Measurements from ENCODE around the gene ZFP36L1.

Gene ZFP36L1, protein sequence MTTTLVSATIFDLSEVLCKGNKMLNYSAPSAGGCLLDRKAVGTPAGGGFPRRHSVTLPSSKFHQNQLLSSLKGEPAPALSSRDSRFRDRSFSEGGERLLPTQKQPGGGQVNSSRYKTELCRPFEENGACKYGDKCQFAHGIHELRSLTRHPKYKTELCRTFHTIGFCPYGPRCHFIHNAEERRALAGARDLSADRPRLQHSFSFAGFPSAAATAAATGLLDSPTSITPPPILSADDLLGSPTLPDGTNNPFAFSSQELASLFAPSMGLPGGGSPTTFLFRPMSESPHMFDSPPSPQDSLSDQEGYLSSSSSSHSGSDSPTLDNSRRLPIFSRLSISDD

DNA sequence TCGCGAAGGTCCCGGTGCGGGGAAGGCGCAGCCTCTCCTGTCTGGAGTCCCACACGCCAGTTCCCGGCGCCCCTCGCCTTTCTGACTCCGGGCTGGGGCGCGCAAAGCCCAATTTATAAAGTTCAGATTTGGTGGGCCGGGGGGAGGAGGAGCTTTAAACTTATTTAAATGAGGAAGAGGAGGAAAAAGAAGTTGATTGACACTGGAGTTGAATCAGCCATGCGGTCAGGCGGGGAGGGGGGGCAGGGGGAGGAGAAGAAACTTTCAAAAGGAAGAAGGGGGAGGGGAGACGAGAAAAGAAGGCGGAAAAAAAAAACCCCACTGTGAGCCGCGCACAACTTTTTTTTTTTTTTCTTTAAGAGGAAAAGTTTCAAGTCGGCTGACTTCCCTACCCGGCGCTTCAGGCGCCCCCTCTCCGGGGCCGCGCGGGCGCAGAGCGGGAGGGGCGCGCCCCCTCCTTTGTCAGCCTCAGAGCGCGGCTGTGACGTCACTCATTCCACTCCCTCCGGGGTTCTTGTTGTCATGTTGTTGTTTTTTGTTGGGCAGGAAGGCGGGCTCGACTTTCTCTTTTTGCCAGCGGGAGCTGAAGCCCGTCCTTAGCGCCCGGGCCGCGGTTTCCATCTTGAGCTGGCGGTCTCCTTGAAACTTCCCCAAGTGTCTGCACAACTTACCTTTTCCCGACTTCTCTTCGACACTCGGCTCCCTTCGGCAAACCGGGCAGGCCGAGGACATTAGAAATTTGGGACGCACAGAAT, at the start of gene ZFP36L1:
ZFP36L1 (minus strand) TSS at position 89 of the 755 bp plus-strand sequence. CDS start 129 bp downstream, outside the sequence.
- in situ Hi-C loops (cut with HindIII; ENCODE audit: low sequenced_read_pairs): loop anchor here (5.0 kb wide), 1 partner anchor 541 kb away; no protein-coding TSS in a partner anchor
- peak within 1 kb of the TSS; percentile 99 for H3K4me3 ChIP-seq (ENCODE audit: low read depth, low read length)
- DNase-seq (ENCODE audit: low read depth): peak; percentile 90
- TF ChIP-seq, protein P1, sequence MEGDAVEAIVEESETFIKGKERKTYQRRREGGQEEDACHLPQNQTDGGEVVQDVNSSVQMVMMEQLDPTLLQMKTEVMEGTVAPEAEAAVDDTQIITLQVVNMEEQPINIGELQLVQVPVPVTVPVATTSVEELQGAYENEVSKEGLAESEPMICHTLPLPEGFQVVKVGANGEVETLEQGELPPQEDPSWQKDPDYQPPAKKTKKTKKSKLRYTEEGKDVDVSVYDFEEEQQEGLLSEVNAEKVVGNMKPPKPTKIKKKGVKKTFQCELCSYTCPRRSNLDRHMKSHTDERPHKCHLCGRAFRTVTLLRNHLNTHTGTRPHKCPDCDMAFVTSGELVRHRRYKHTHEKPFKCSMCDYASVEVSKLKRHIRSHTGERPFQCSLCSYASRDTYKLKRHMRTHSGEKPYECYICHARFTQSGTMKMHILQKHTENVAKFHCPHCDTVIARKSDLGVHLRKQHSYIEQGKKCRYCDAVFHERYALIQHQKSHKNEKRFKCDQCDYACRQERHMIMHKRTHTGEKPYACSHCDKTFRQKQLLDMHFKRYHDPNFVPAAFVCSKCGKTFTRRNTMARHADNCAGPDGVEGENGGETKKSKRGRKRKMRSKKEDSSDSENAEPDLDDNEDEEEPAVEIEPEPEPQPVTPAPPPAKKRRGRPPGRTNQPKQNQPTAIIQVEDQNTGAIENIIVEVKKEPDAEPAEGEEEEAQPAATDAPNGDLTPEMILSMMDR (IDR thresholded peaks at IDR 0.05; ENCODE audit: low read depth, low read length, missing control alignments): no peak

DNA sequence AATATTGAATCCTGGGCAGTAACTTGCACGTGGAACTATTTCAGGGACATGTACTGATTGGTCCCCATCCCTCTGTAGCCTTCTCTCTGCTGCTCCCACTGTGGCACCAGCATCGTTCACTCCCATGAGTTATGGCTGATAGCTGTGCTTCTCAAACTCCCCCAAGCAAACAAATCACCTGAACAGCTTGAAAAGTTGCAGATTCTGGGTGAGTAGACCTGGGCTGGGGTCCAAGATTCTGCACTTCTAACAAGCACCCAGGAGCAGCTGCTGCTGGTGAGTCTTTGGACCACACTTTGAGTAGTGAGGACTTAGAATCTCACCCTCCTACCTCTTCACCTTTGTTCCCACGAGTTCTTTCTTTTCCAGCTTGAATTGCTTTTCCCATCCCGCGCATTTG, 49.4 kb upstream of the ZFP36L1 start:
- no peak overlapping the region for H3K4me3 ChIP-seq (ENCODE audit: low read depth, low read length)
- in situ Hi-C loops (cut with HindIII; ENCODE audit: low sequenced_read_pairs): no loop called here
- no peak for DNase-seq (ENCODE audit: low read depth)
- TF ChIP-seq, protein P1 (IDR thresholded peaks at IDR 0.05; ENCODE audit: low read depth, low read length, missing control alignments): no peak

DNA sequence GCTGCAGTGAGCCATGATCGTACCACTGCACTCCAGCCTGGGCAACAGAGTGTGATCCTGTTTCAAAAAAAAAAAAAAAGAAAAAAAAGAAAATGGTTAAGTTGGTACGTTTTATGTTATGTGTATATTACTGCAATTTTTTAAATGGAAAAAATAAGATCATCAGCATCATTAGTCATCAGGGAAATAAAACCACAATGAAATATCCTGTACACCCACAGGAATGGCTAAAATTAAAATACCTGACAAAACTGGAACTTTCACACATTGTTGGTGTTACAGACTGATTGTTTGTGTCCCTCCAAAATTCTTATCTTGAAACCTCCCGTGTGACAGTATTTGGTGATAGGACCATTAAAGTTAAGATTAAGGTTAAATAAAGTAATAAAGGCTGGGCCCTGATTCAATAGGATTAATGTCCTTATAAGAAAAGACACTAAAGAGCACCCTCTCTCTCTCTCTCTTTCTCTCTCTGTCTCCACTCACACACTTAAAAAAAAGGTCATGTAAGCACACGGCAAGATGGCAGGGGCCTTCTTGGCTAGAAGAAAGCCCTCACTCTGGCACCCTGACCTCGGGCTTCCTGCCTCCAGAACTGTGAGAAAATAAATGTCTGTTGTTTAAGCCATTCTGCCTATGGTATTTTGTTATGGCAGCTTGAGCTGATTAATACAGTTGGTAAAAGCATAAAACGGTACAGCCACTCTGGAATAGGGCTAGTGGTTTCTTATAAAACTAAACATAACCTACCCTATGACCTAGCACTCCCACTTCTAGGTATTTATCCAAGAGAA, 48.3 kb upstream of the ZFP36L1 start:
- no peak for DNase-seq (ENCODE audit: low read depth)
- TF ChIP-seq, protein P1 (IDR thresholded peaks at IDR 0.05; ENCODE audit: low read depth, low read length, missing control alignments): no peak
- no peak overlapping the region for H3K4me3 ChIP-seq (ENCODE audit: low read depth, low read length)
- in situ Hi-C loops (cut with HindIII; ENCODE audit: low sequenced_read_pairs): no loop called here

DNA sequence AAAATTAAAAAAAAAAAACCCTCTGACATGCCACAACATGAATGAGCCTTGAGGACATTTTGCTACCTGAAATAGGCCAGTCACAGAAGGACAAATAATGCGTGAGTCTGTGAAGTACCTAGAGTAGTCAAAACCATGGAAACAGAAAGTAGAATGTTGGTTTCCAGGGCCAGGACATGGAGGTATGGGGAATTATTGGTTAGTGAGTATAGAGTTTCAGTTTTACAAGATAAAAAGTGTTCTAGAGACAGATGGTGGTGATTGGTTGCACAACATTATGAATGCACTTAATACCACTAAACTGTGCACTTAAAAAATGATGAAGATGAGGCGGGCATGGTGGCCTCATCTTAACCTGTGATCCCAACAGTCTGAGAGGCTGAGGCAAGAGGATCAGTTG, 47.6 kb upstream of the ZFP36L1 start:
- no peak for DNase-seq (ENCODE audit: low read depth)
- TF ChIP-seq, protein P1 (IDR thresholded peaks at IDR 0.05; ENCODE audit: low read depth, low read length, missing control alignments): no peak
- no peak overlapping the region for H3K4me3 ChIP-seq (ENCODE audit: low read depth, low read length)
- in situ Hi-C loops (cut with HindIII; ENCODE audit: low sequenced_read_pairs): no loop called here

DNA sequence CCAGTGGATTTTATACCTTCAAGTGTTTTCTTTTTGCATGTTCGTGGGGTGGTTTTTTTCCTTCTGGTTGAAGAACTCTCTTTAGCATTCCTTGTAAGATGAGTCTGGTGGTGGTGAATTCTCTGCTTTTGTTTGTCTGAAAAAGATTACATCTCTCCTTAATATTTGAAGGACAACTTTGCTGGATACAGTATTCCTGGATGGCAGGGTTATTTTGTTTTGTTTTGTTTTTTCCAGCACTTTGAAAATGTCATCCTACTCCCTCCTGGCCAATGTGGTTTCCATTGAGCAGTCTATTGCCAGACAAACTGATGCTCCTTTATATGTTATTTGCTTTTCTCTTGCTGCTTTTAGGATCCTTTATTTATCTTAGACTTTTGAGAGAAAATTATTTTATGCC, 43.2 kb upstream of the ZFP36L1 start:
- DNase-seq (ENCODE audit: low read depth): no peak
- no peak overlapping the region for H3K4me3 ChIP-seq (ENCODE audit: low read depth, low read length)
- TF ChIP-seq, protein P1 (IDR thresholded peaks at IDR 0.05; ENCODE audit: low read depth, low read length, missing control alignments): no peak
- in situ Hi-C loops (cut with HindIII; ENCODE audit: low sequenced_read_pairs): no loop called here

DNA sequence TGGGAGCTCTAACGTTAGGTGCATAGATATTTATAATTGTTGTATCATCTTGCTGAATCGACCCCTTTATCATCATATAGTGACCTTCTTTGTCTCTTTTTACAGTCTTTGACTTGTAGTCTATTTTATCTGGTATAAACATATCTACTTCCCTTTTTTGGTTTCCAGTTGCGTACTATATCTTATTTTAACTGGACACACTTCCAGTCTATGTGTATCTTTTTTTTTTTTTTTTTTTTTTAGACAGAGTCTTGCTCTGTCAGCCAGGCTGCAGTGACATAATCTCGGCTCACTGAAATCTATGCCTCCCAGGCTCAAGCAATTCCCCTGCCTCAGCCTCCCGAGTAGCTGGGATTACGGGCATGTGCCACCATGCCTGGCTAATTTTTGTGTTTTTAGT, 41.9 kb upstream of the ZFP36L1 start:
- no peak overlapping the region for H3K4me3 ChIP-seq (ENCODE audit: low read depth, low read length)
- no peak for DNase-seq (ENCODE audit: low read depth)
- TF ChIP-seq, protein P1 (IDR thresholded peaks at IDR 0.05; ENCODE audit: low read depth, low read length, missing control alignments): no peak
- in situ Hi-C loops (cut with HindIII; ENCODE audit: low sequenced_read_pairs): no loop called here

Measured in astrocyte of the cerebellum (primary cell).